K562 (cell line): Measurements from ENCODE around the gene TRNT1. TPM values are rescaled to one million over a fixed set of nuclear protein-coding genes. Genes with fewer than 3 reads are reported as not detected.

ENCODE experiments used
- ARID3A ChIP-seq: IDR thresholded peaks from 2 replicates; pipeline ENCODE4 v1.6.1; 2012; ENCODE audit warnings: low read depth, low read length, improper control_type of control experiment, borderline replicate concordance
- ETV5 ChIP-seq: sonication (generic); formaldehyde crosslinking; IDR thresholded peaks from 2 replicates; pipeline ENCODE4 v1.4.0; 2020; ENCODE audit warnings: low read depth, mild to moderate bottlenecking, missing genetic modification reagents
- GTF2E2 ChIP-seq: fragments of 200-800 bp; sonication (Bioruptor generic); IDR thresholded peaks from 2 replicates; pipeline ENCODE4 v1.6.1; 2016; ENCODE audit warnings: missing genetic modification characterization, missing compliant biosample characterization
- MAFG ChIP-seq: fragments of 450-650 bp; conservative IDR thresholded peaks from 2 replicates; pipeline ENCODE4 v1.6.1; 2016; ENCODE audit warnings: missing genetic modification characterization, missing compliant biosample characterization
- MBD1 ChIP-seq: fragments of 250-450 bp; sonication (Bioruptor Pico); IDR thresholded peaks from 2 replicates; pipeline ENCODE4 v1.8.0; 2022; ENCODE audit warnings: inconsistent platforms
- MECOM ChIP-seq: fragments of 250-450 bp; sonication (Bioruptor Pico); IDR thresholded peaks from 2 replicates; pipeline ENCODE4 v1.8.0; 2022; ENCODE audit warnings: inconsistent platforms
- MTA3 ChIP-seq: fragments of 450-650 bp; formaldehyde crosslinking; IDR thresholded peaks from 2 replicates; pipeline ENCODE4 v1.6.1; 2017; ENCODE audit warnings: mild to moderate bottlenecking, borderline replicate concordance
- NFRKB ChIP-seq: fragments of 450-650 bp; IDR thresholded peaks from 2 replicates; pipeline ENCODE4 v1.6.1; 2016; ENCODE audit warnings: low read depth
- PHB ChIP-seq: fragments of 250-450 bp; sonication (Bioruptor Pico); IDR thresholded peaks from 2 replicates; pipeline ENCODE4 v1.5.0; 2021
- PHF8 ChIP-seq: fragments of 200-600 bp; sonication (generic); IDR thresholded peaks from 2 replicates; pipeline ENCODE4 v1.6.1; 2012; ENCODE audit warnings: mixed run types, mild to moderate bottlenecking, inconsistent platforms, low read length, moderate library complexity, borderline replicate concordance
- RUNX1 ChIP-seq: sonication (generic); IDR thresholded peaks from 2 replicates; pipeline ENCODE4 v1.6.1; 2016; ENCODE audit warnings: antibody characterized with exemption, low read depth
- SIRT6 ChIP-seq: IDR thresholded peaks from one replicate; pipeline ENCODE4 v1.6.1; 2012; ENCODE audit warnings: low read depth, mild to moderate bottlenecking, control low read depth, inconsistent platforms, low read length, moderate library complexity
- SMAD3 ChIP-seq: fragments of 450-650 bp; formaldehyde crosslinking; conservative IDR thresholded peaks from 2 replicates; pipeline ENCODE4 v1.4.0; 2020; ENCODE audit warnings: mild to moderate bottlenecking
- TBL1XR1 ChIP-seq, 2 experiments: IDR thresholded peaks; 2 replicates each; pipeline ENCODE4 v1.6.1; 2012; ENCODE audit warnings: improper control_type of control experiment in 2 of 2, low read length in 2 of 2, mild to moderate bottlenecking in 1 of 2
- TCF3 ChIP-seq: sonication (generic); formaldehyde crosslinking; IDR thresholded peaks from 2 replicates; pipeline ENCODE4 v1.4.0; 2020; ENCODE audit warnings: mild to moderate bottlenecking, missing genetic modification reagents
- polyA plus RNA-seq, 8 experiments: library from polyadenylated mRNA; depleted of rRNA in 4 of 8; stranded (reverse) in 5 of 8; unstranded in 3 of 8; fragments of >200 nt; fragmentation: Nextera tagmentation in 2 of 8; fragmentation: Illumina TruSeq in 1 of 8; extraction: Ambion mirVana in 2 of 8; extraction: Trizol in 1 of 8; gene quantifications; 2 replicates each; pipeline versions ENCODE4 v1.2.1 to v1.2.3, GENCODE V29; 2011 to 2014; ENCODE audit warnings: inconsistent platforms in 1 of 8, missing spikeins in 1 of 8
- total RNA-seq, 7 experiments: library from RNA; depleted of rRNA in 6 of 7; stranded (reverse); fragments of >200 nt in 6 of 7; fragmentation: Illumina TruSeq in 2 of 7; extraction: Trizol in 2 of 7; gene quantifications; 2 replicates each; pipeline versions ENCODE4 v1.2.1 to v1.2.3, GENCODE V29; 2011 to 2021; ENCODE audit warnings: low replicate concordance in 1 of 7

Gene TRNT1
- total and polyA plus RNA-seq, 9 of the 15 experiments (the other 6 are each of a cell fraction or from before 2014, with no cell fraction given), result 38.1 to 58.2 (median 47.4) TPM

GRCh38 chr3:3191675-3192285 lies 65.0 kb downstream of the TRNT1 start (continued):
- peak; percentile 71 for TF ChIP-seq TCF3 (CRISPR knock-in tag)
- 0 out of 2 replicates have a peak, but pooled peaks have one; percentile 28 for TF ChIP-seq ARID3A
- TF ChIP-seq RUNX1, result no peak
- TF ChIP-seq GTF2E2 (tag), result peak; percentile 43; the same call in 1 of the 2 replicates
- peak; percentile 10; the same call in 1 of the 2 replicates for TF ChIP-seq MECOM (CRISPR knock-in tag)
- no peak for TF ChIP-seq MAFG (tag)
- 0 out of 2 replicates have a peak, but pooled peaks have one; percentile 43 for TF ChIP-seq NFRKB
- 0 out of 2 replicates have a peak, but pooled peaks have one; percentile 25 for TF ChIP-seq SMAD3
- peak in 1 of 2 experiments; percentile 73; a peak in 1 of 4 replicates for TF ChIP-seq TBL1XR1 (IDR thresholded peaks at IDR 0.05; ENCODE audit: low read length in 2 of 2)
- TF ChIP-seq SIRT6, result no peak
- peak; percentile 75; the same call in 1 of the 2 replicates for TF ChIP-seq ETV5
- no peak for TF ChIP-seq PHB (CRISPR knock-in tag)
- TF ChIP-seq MTA3, result peak; percentile 44; the same call in 1 of the 2 replicates
- no peak for TF ChIP-seq MBD1 (CRISPR knock-in tag)
- TF ChIP-seq PHF8, result no peak
